HCEC 1CT (cell line): ENCODE data around the gene KHDC1.
"Not testable (repeated sequence)": the region's sequence is repeated elsewhere in the genome, so short reads cannot be mapped to it uniquely, and the experiment has no call there.

Experiments
- DNase-seq: peaks from one replicate; pipeline ENCODE4 v3.0.0-alpha.2; 2017

KHDC1 gene

GRCh38 chr6:73262671-73263569 lies at the start of gene KHDC1:
TSS of gene KHDC1 (minus strand) at chr6:73263196. CDS start at chr6:73242517, 20,679 bp downstream.
- DNase-seq, result peak; percentile 51

- not testable (repeated sequence) for DNase-seq
Measured at GRCh38 chr6:73310503-73310845, 47.5 kb upstream of the KHDC1 start.

GRCh38 chr6:73309785-73310502 lies 46.9 kb upstream of the KHDC1 start:
- peak; percentile 66 for DNase-seq

GRCh38 chr6:73309535-73309784 lies 46.5 kb upstream of the KHDC1 start:
- no peak for DNase-seq

- no peak for DNase-seq
Measured at GRCh38 chr6:73308712-73309534, 45.9 kb upstream of the KHDC1 start.

GRCh38 chr6:73303773-73304172 lies 40.8 kb upstream of the KHDC1 start:
- not testable (repeated sequence) for DNase-seq

GRCh38 chr6:73302339-73302738 lies 39.3 kb upstream of the KHDC1 start:
- DNase-seq, result no peak

- DNase-seq, result no peak
Measured at GRCh38 chr6:73299151-73299971, 36.4 kb upstream of the KHDC1 start.

- DNase-seq, result no peak
Measured at GRCh38 chr6:73293331-73293730, 30.3 kb upstream of the KHDC1 start.

GRCh38 chr6:73290435-73290834 lies 27.4 kb upstream of the KHDC1 start:
- peak; percentile 41 for DNase-seq

- no peak for DNase-seq
Measured at GRCh38 chr6:73286752-73287151, 23.8 kb upstream of the KHDC1 start.

GRCh38 chr6:73285674-73286283 lies 22.8 kb upstream of the KHDC1 start:
- peak; percentile 67 for DNase-seq

- no peak for DNase-seq
Measured at GRCh38 chr6:73282871-73283270, 19.9 kb upstream of the KHDC1 start.

GRCh38 chr6:73281684-73282083 lies 18.7 kb upstream of the KHDC1 start:
- not testable (repeated sequence) for DNase-seq

- DNase-seq, result not testable (repeated sequence)
Measured at GRCh38 chr6:73269296-73269695, 6.3 kb upstream of the KHDC1 start.

GRCh38 chr6:73268896-73269295 lies 5.9 kb upstream of the KHDC1 start:
- DNase-seq, result not testable (repeated sequence)

- DNase-seq, result no peak
Measured at GRCh38 chr6:73264446-73264845, 1.4 kb upstream of the KHDC1 start.

GRCh38 chr6:73263570-73263909 lies 544 bp upstream of the KHDC1 start:
- no peak for DNase-seq

- DNase-seq, result no peak
Measured at GRCh38 chr6:73258721-73259120, 4.3 kb downstream of the KHDC1 start.

GRCh38 chr6:73254323-73254722 lies 8.7 kb downstream of the KHDC1 start:
- DNase-seq, result not testable (repeated sequence)

GRCh38 chr6:73252703-73253102 lies 10.3 kb downstream of the KHDC1 start:
- DNase-seq, result no peak

GRCh38 chr6:73250016-73250415 lies 13.0 kb downstream of the KHDC1 start:
- DNase-seq, result no peak
